ENCODE measurements around the gene BAG2. TPM values are rescaled to one million over a fixed set of nuclear protein-coding genes. Genes with fewer than 3 reads are reported as not detected.

BAG2 gene
- total RNA-seq, 1 donor from 2014 or later, result 1.5 TPM

- H3K27me3 ChIP-seq, result no peaks in the 10 kb centered on the region
- no peaks in the 10 kb centered on the region for H3F3A ChIP-seq (ENCODE audit: low read depth)
- H4K20me1 ChIP-seq (ENCODE audit: low read depth), result no peaks in the 10 kb centered on the region
- TF ChIP-seq CTCF (IDR thresholded peaks at IDR 0.05), result no peak
- TF ChIP-seq EZH2 (IDR thresholded peaks at IDR 0.05), result no peak
- no peak for TF ChIP-seq EZH2phosphoT487 (IDR thresholded peaks at IDR 0.05)
- H3K4me3 ChIP-seq, result no peak overlapping the region
- H3K79me2 ChIP-seq (ENCODE audit: low read depth), result no peaks in the 10 kb centered on the region
- H3K4me1 ChIP-seq, result no peaks in the 10 kb centered on the region
- H3K36me3 ChIP-seq, result peaks cover under 1% of the 10 kb centered on the region
- Mint-ChIP-seq H3K4me1 (no peaks in the 10 kb centered on the region), H3K4me3 (no peak overlapping the region), H3K36me3 (peaks cover 22% of the 10 kb centered on the region), H3K27ac (no peak overlapping the region), H3K9me3 (no peaks in the 10 kb centered on the region), H3K27me3 (ENCODE audit: insufficient read depth, low read depth) (no peaks in the 10 kb centered on the region)
- H2AFZ ChIP-seq (replicated peaks), result no peak overlapping the region
- DNase-seq (ENCODE audit: low spot score), result no peak
- H3K4me2 ChIP-seq, result no peak overlapping the region
- no peak overlapping the region for H3K27ac ChIP-seq
- no peaks in the 10 kb centered on the region for H3K9me3 ChIP-seq (ENCODE audit: low read depth)
- no peak overlapping the region for H3K9ac ChIP-seq
These were observed 34.8 kb upstream of the BAG2 start for GRCh38 chr6:57137350-57137749.

- no peaks in the 10 kb centered on the region for H3K27me3 Mint-ChIP-seq (ENCODE audit: insufficient read depth, low read depth)
- TF ChIP-seq EZH2phosphoT487 (IDR thresholded peaks at IDR 0.05) (no peak), CTCF (IDR thresholded peaks at IDR 0.05) (no peak), EZH2 (IDR thresholded peaks at IDR 0.05) (no peak)
- H3K36me3 Mint-ChIP-seq, result peaks cover 27% of the 10 kb centered on the region
- H3K4me1 Mint-ChIP-seq, result no peaks in the 10 kb centered on the region
- no peak for DNase-seq (ENCODE audit: low spot score)
- no peak overlapping the region for H3K27ac Mint-ChIP-seq
- Histone ChIP-seq H3F3A (ENCODE audit: low read depth) (no peaks in the 10 kb centered on the region), H3K36me3 (peaks cover 8% of the 10 kb centered on the region), H3K9me3 (ENCODE audit: low read depth) (no peaks in the 10 kb centered on the region), H3K4me2 (no peak overlapping the region), H3K27ac (no peak overlapping the region), H3K4me3 (no peak overlapping the region), H4K20me1 (ENCODE audit: low read depth) (no peaks in the 10 kb centered on the region), H3K4me1 (no peaks in the 10 kb centered on the region), H3K9ac (no peak overlapping the region), H3K27me3 (no peaks in the 10 kb centered on the region), H3K79me2 (ENCODE audit: low read depth) (no peaks in the 10 kb centered on the region), H2AFZ (replicated peaks) (no peak overlapping the region)
- no peak overlapping the region for H3K4me3 Mint-ChIP-seq
- H3K9me3 Mint-ChIP-seq, result no peaks in the 10 kb centered on the region
These were observed 34.1 kb upstream of the BAG2 start for GRCh38 chr6:57138026-57138425.

GRCh38 chr6:57141451-57142177 lies 30.5 kb upstream of the BAG2 start:
- Mint-ChIP-seq H3K27ac (no peak overlapping the region), H3K9me3 (no peaks in the 10 kb centered on the region), H3K4me3 (no peak overlapping the region), H3K4me1 (no peaks in the 10 kb centered on the region), H3K27me3 (ENCODE audit: insufficient read depth, low read depth) (no peaks in the 10 kb centered on the region), H3K36me3 (peaks cover 24% of the 10 kb centered on the region)
- Histone ChIP-seq H3K36me3 (peaks cover 16% of the 10 kb centered on the region), H3K79me2 (ENCODE audit: low read depth) (no peaks in the 10 kb centered on the region), H3K27me3 (no peaks in the 10 kb centered on the region), H3F3A (ENCODE audit: low read depth) (no peaks in the 10 kb centered on the region), H3K4me2 (no peak overlapping the region), H3K27ac (no peak overlapping the region), H3K4me1 (no peaks in the 10 kb centered on the region), H3K4me3 (no peak overlapping the region), H2AFZ (replicated peaks) (no peak overlapping the region), H3K9me3 (ENCODE audit: low read depth) (no peaks in the 10 kb centered on the region), H4K20me1 (ENCODE audit: low read depth) (no peaks in the 10 kb centered on the region), H3K9ac (no peak overlapping the region)
- TF ChIP-seq EZH2 (IDR thresholded peaks at IDR 0.05), result no peak
- TF ChIP-seq CTCF (IDR thresholded peaks at IDR 0.05), result no peak
- TF ChIP-seq EZH2phosphoT487 (IDR thresholded peaks at IDR 0.05), result no peak
- DNase-seq (ENCODE audit: low spot score), result no peak

All from neural progenitor cell (in vitro differentiated cells).